GM23248 (cell line): ENCODE data around the gene GAS2.

Experiments
- EZH2 ChIP-seq: fragments of 200-600 bp; sonication (generic); IDR thresholded peaks from 2 replicates; pipeline ENCODE4 v1.6.1; 2018; ENCODE audit warnings: antibody characterized with exemption, mild to moderate bottlenecking; ENCODE audit not compliant: insufficient read depth, poor library complexity, severe bottlenecking
- EZH2phosphoT487 ChIP-seq: fragments of 200-600 bp; sonication (generic); IDR thresholded peaks from 2 replicates; pipeline ENCODE4 v1.6.1; 2018; ENCODE audit warnings: antibody characterized with exemption, moderate library complexity, mild to moderate bottlenecking, low read depth; ENCODE audit not compliant: insufficient read depth

DNA sequence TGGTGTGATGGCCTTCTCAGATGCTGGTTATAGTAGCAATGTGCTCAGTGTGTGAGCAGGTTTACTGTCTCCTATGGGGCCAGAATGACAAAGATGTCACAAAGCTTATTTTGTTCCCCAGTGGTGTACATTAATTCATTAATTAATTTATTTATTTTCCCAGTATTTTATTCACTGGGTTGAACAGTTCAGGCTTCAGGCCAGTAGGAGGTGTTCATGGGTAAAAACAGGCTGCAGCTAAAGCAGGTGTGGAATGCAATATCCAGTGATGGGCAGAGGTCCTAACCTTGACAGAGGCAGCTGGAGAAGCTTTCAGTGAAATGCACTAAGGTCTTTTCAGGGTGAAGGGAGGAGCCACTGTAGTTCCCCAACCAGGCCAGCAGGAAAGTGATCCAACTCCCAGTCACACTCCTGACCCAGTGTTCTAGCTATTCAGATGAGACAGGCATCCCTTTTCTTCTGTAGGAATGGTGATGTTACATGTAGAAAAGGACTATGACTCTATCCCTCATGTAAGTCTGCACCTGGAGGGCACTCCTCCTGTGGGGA is 33.0 kb upstream of the GAS2 start:
- TF ChIP-seq EZH2: no peak
- no peak for TF ChIP-seq EZH2phosphoT487
